Measurements from ENCODE around the gene CCDC12. TPM values are rescaled to one million over a fixed set of nuclear protein-coding genes. Genes with fewer than 3 reads are reported as not detected.

CCDC12 gene
- total RNA-seq, 1 donor from 2014 or later, result 50.5 TPM

DNA sequence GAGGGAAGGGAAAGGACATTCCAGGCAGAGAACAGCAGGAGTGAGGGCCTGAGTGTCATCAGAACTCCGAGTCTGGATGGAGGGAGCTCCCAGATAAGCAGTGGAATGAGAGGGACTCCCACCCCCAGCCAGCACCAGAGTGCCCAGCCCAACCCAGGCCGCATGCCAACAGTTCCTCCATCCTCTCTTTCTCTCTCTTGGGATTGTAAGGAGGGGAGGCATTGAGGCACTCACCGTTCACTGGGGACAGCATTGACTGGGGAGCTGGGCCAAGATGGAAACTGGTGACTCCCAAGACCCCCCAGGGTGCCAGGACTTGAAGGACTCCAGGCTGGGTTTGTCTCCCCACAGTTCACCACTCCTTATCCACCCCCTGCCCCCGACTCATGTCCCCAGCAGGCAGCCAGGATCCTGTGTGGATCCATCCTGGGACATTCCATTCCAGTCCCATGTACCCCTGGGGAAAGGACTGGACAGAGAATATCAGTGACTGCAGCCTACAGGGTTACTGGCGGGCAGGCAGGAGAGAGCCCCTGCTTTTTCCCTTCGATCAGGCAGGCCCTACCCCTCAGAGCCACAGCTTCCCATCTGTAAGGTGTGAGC lies 83.3 kb downstream of the CCDC12 start:
- no peaks in the 10 kb centered on the region for H3K9me3 Mint-ChIP-seq
- H3K4me3 Mint-ChIP-seq, result peak overlapping the region; percentile 67
- TF ChIP-seq, protein P1, sequence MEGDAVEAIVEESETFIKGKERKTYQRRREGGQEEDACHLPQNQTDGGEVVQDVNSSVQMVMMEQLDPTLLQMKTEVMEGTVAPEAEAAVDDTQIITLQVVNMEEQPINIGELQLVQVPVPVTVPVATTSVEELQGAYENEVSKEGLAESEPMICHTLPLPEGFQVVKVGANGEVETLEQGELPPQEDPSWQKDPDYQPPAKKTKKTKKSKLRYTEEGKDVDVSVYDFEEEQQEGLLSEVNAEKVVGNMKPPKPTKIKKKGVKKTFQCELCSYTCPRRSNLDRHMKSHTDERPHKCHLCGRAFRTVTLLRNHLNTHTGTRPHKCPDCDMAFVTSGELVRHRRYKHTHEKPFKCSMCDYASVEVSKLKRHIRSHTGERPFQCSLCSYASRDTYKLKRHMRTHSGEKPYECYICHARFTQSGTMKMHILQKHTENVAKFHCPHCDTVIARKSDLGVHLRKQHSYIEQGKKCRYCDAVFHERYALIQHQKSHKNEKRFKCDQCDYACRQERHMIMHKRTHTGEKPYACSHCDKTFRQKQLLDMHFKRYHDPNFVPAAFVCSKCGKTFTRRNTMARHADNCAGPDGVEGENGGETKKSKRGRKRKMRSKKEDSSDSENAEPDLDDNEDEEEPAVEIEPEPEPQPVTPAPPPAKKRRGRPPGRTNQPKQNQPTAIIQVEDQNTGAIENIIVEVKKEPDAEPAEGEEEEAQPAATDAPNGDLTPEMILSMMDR (IDR thresholded peaks at IDR 0.05; ENCODE audit: unreplicated experiment), result no peak
- no peak for DNase-seq (ENCODE audit: low spot score in 2 of 2, unreplicated experiment in 2 of 2)
- H3K4me1 Mint-ChIP-seq, result peaks cover 29% of the 10 kb centered on the region
- H3K36me3 Mint-ChIP-seq, result no peaks in the 10 kb centered on the region
- H3K27ac Mint-ChIP-seq, result no peak overlapping the region
- peaks cover 29% of the 10 kb centered on the region for H3K27me3 Mint-ChIP-seq (ENCODE audit: low read depth)

DNA sequence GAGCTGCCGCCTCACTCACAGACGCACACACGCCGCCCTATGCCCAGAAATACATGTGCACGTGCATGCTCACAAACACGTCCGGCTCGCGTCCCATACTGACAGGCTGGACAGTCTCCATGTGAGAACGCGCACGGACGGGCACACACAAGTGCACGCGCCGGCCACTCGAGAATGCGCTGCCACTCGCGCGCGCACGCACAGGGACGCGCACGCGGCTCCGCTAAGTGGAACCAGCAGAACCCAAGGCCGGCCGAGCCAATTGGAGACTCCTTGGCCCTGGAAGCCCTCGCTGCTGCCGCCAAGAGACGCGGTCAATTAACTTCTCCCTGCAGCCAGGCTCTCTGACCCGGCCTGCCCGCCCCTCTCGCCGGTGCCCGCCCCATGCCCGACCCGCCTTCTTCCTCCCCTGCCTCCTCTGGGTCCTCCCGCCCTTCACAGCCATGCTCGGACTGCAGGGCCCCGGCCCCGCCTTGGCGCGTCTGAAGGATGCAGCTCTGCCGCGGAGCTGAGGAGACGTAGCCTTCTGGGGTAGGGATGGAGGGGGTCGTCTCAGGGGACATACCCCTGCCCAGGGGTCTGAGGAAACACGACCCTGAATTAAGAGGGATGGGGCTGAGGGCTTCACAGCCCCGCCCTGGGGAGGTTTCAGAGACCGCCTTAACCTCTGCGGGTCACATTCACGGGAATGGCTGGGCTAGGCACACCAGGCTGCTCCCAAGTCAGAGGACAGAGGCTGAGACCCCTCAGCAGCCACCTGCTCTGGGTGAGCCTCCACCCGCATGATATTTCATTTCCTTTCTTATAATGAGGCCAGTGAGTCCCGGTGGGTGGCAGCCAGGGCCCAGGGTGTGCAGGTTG lies 84.0 kb downstream of the CCDC12 start:
- no peaks in the 10 kb centered on the region for H3K9me3 Mint-ChIP-seq
- H3K36me3 Mint-ChIP-seq, result no peaks in the 10 kb centered on the region
- peak overlapping the region; percentile 67 for H3K4me3 Mint-ChIP-seq
- no peak overlapping the region for H3K27ac Mint-ChIP-seq
- TF ChIP-seq, protein P1 (IDR thresholded peaks at IDR 0.05; ENCODE audit: unreplicated experiment), result no peak
- peaks cover 29% of the 10 kb centered on the region for H3K27me3 Mint-ChIP-seq (ENCODE audit: low read depth)
- peaks cover 32% of the 10 kb centered on the region for H3K4me1 Mint-ChIP-seq
- DNase-seq (ENCODE audit: low spot score in 2 of 2, unreplicated experiment in 2 of 2), result no peak

DNA sequence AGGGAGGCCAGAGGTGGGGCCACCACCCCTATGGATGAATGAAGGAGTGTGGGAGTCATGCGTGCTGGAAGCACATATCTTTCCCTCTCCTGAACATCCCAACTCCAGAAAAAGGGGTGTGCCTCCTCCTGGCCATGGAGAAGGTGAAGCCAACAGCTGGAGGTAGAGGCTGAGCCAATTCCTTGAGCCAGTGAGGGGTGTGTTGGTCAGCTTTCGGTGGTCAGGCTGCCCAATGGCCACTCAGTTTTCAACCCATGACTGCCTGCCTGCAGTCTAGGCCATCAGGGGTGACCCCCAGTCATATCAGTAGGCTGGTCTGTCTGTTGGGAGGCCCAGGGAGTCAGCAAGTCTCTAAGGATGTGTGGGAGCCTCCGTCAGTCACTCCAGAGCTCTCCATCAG lies 85.4 kb downstream of the CCDC12 start:
- H3K27me3 Mint-ChIP-seq (ENCODE audit: low read depth), result peaks cover 29% of the 10 kb centered on the region

DNA sequence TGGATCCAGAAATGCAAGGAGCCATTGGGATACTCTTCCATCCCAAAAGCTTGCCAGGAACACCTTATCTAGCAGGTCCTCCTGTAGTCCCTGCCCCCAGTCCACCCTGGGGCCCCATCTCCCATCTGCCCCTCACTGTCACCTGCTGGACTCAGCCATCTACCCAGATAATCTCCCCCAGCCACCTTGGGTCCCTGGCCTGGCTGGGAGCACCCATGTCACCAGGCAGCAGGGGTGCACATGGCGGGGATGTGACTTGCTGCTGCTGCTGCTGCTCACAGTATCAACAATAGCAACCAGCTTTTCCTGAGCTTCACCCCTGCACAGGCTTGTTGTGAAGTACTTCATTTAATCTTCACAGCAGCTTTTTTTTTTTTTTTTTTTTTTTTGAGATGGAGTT lies 86.4 kb downstream of the CCDC12 start:
- Mint-ChIP-seq H3K27me3 (ENCODE audit: low read depth) (peaks cover 38% of the 10 kb centered on the region), H3K4me1 (peaks cover 39% of the 10 kb centered on the region), H3K9me3 (no peaks in the 10 kb centered on the region), H3K4me3 (no peak overlapping the region), H3K36me3 (no peaks in the 10 kb centered on the region), H3K27ac (no peak overlapping the region)
- TF ChIP-seq, protein P1 (IDR thresholded peaks at IDR 0.05; ENCODE audit: unreplicated experiment), result no peak
- no peak for DNase-seq (ENCODE audit: low spot score in 2 of 2, unreplicated experiment in 2 of 2)

More for the DNA sequence above, 85.4 kb downstream of the CCDC12 start:
- no peak overlapping the region for H3K4me3 Mint-ChIP-seq
- TF ChIP-seq, protein P1 (IDR thresholded peaks at IDR 0.05; ENCODE audit: unreplicated experiment), result no peak
- no peak overlapping the region for H3K27ac Mint-ChIP-seq
- DNase-seq (ENCODE audit: low spot score in 2 of 2, unreplicated experiment in 2 of 2), result no peak
- no peaks in the 10 kb centered on the region for H3K9me3 Mint-ChIP-seq
- H3K4me1 Mint-ChIP-seq, result peaks cover 32% of the 10 kb centered on the region
- H3K36me3 Mint-ChIP-seq, result no peaks in the 10 kb centered on the region

DNA sequence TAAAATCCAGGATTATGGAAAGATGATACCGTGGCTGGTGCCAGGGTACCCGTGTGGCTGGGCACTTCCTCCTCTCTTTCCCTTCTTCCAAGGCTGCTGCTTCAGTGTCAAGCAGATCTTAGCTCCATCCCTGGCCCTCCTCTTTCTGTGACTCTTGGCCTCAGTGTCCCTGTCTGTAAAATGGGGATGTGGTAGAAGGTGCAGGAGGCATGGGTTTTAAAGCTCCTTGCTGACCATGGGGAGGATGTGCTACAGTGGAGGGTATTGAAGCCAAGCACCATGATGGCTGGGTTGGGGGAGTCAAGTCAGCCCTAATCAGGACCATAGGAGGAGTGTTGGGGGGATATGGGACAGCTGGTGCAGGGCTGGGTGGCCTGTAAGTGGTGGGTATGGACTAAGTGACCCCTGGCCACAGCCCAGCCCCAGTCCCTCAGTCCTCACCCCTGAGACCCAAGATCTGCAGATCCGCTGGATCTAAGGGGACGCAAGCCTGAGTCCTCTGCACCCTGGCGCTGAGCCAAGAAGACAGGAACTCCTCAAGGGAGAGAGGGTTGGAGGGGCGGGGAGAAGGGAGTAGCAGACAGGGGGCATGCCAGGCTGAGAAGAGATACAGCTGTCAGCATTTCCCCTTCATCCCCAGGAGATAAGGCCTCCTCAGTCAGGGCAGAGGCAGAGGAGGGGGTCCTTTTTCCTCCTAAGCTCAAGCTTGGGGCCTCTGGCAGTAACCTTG lies 87.0 kb downstream of the CCDC12 start:
- Mint-ChIP-seq H3K4me1 (peaks cover 45% of the 10 kb centered on the region), H3K4me3 (no peak overlapping the region), H3K27me3 (ENCODE audit: low read depth) (peaks cover 44% of the 10 kb centered on the region), H3K9me3 (no peaks in the 10 kb centered on the region), H3K36me3 (no peaks in the 10 kb centered on the region), H3K27ac (no peak overlapping the region)
- TF ChIP-seq, protein P1 (IDR thresholded peaks at IDR 0.05; ENCODE audit: unreplicated experiment), result no peak
- DNase-seq (ENCODE audit: low spot score in 2 of 2, unreplicated experiment in 2 of 2), result peak in 1 of 2 experiments; percentile 65
